GM23248 (cell line): ENCODE results near the gene TEX10.

Experiments used
- EZH2 ChIP-seq: fragments of 200-600 bp; sonication (generic); IDR thresholded peaks from 2 replicates; pipeline ENCODE4 v1.6.1; 2018; ENCODE audit warnings: antibody characterized with exemption, mild to moderate bottlenecking; ENCODE audit not compliant: insufficient read depth, poor library complexity, severe bottlenecking
- EZH2phosphoT487 ChIP-seq: fragments of 200-600 bp; sonication (generic); IDR thresholded peaks from 2 replicates; pipeline ENCODE4 v1.6.1; 2018; ENCODE audit warnings: antibody characterized with exemption, moderate library complexity, mild to moderate bottlenecking, low read depth; ENCODE audit not compliant: insufficient read depth

- TF ChIP-seq EZH2phosphoT487 (no peak), EZH2 (no peak)
These were observed 44.0 kb upstream of the TEX10 start for GRCh38 chr9:100396769-100397168.
